Gastroesophageal sphincter (tissue), 4 donors: ENCODE data around the gene STK11IP. TPM values are rescaled to one million over a fixed set of nuclear protein-coding genes. Genes with fewer than 3 reads are reported as not detected.
A peak's percentile ranks its signal among the peaks of the same experiment; 100 is the strongest.

ENCODE experiments used
- ATAC-seq: fragments of 150-250 bp; one replicate; pipeline ENCODE4 v1.9.1; 2016; ENCODE audit warnings: mild to moderate bottlenecking, moderate library complexity
- H3K27ac ChIP-seq, 4 donors: fragments of 200-600 bp; sonication (generic) in 3 of 4; 1 replicate in 3 of 4; 2 replicates in 1 of 4; pipeline ENCODE4 v1.5.1; 2016 to 2019
- H3K27me3 ChIP-seq: fragments of 200-600 bp; sonication (generic); one replicate; pipeline ENCODE4 v1.5.1; 2019
- H3K36me3 ChIP-seq, 2 donors: fragments of 200-600 bp; sonication (generic); one replicate each; pipeline ENCODE4 v1.5.1; 2019; ENCODE audit warnings: control low read depth in 1 of 2
- H3K4me1 ChIP-seq, 3 donors: fragments of 200-600 bp; sonication (generic); 1 replicate in 2 of 3; 2 replicates in 1 of 3; pipeline ENCODE4 v1.5.1; 2016 to 2019; ENCODE audit warnings: control low read depth in 2 of 3
- H3K4me3 ChIP-seq, 2 donors: fragments of 200-600 bp; sonication (generic); one replicate each; pipeline ENCODE4 v1.5.1; 2019; ENCODE audit warnings: mild to moderate bottlenecking in 1 of 2, moderate library complexity in 1 of 2
- H3K9me3 ChIP-seq, 3 donors: fragments of 200-600 bp; sonication (generic); one replicate each; pipeline ENCODE4 v1.5.1; 2017 to 2019; ENCODE audit warnings: control low read depth in 2 of 3
- CTCF ChIP-seq, 4 experiments: fragments of 200-600 bp in 2 of 4; fragments of 450-650 bp in 2 of 4; sonication (generic) in 1 of 4; IDR thresholded peaks; one replicate each; pipeline ENCODE4 v1.5.1; 2017 to 2019; ENCODE audit warnings: antibody characterized with exemption in 4 of 4, mild to moderate bottlenecking in 2 of 4, moderate library complexity in 2 of 4
- EP300 ChIP-seq: sonication (generic); formaldehyde crosslinking; IDR thresholded peaks from one replicate; pipeline ENCODE4 v1.6.1; 2017; ENCODE audit warnings: antibody characterized with exemption, mild to moderate bottlenecking
- POLR2A ChIP-seq, 2 donors: fragments of 450-650 bp; IDR thresholded peaks; one replicate each; pipeline ENCODE4 v1.6.1; 2017; ENCODE audit warnings: antibody characterized with exemption in 2 of 2, mild to moderate bottlenecking in 2 of 2, moderate library complexity in 1 of 2
- POLR2AphosphoS5 ChIP-seq: sonication (generic); formaldehyde crosslinking; IDR thresholded peaks from one replicate; pipeline ENCODE4 v1.6.1; 2017; ENCODE audit warnings: antibody characterized with exemption
- WGBS, 2 donors: methylation state at CpG; one replicate each; pipeline ENCODE4 v1.1.5; 2018; ENCODE audit warnings: low coverage in 1 of 2; 5-methylcytosine and 5-hydroxymethylcytosine counted together
- total RNA-seq, 4 donors: library from RNA; depleted of rRNA; stranded (reverse); fragments of >200 nt; gene quantifications; one replicate each; pipeline ENCODE4 v1.1.0, GENCODE V29; 2016

STK11IP gene
- total RNA-seq, 4 donors from 2014 or later = 7.0 to 19.2 (median 14.7) TPM

GRCh38 chr2:219591091-219591490 is 6.6 kb upstream of the STK11IP start:
- no peak overlapping the region for H3K27ac ChIP-seq
- H3K4me1 ChIP-seq = no peaks in the 10 kb centered on the region
- ATAC-seq = no peak
- no peak overlapping the region for H3K4me3 ChIP-seq
- H3K36me3 ChIP-seq = no peaks in the 10 kb centered on the region
- no peaks in the 10 kb centered on the region for H3K9me3 ChIP-seq
- no peak for TF ChIP-seq CTCF (IDR thresholded peaks at IDR 0.05)
- H3K27me3 ChIP-seq = peaks cover under 1% of the 10 kb centered on the region
- WGBS, 2 donors = 59 to 67% methylated on average over 3 of the region's 4 CpGs

GRCh38 chr2:219592736-219593135 is 4.9 kb upstream of the STK11IP start:
- H3K27me3 ChIP-seq = no peaks in the 10 kb centered on the region
- no peaks in the 10 kb centered on the region for H3K9me3 ChIP-seq
- H3K27ac ChIP-seq = no peak overlapping the region
- peaks cover 0 to 10% (median 9%) of the 10 kb centered on the region in 3 donors for H3K4me1 ChIP-seq
- H3K4me3 ChIP-seq = no peak overlapping the region
- TF ChIP-seq POLR2A (IDR thresholded peaks at IDR 0.05) (no peak), POLR2AphosphoS5 (no peak), EP300 (no peak)
- no peaks in the 10 kb centered on the region for H3K36me3 ChIP-seq
- 49 to 61% methylated on average over 5 to 6 of the region's 6 CpGs for WGBS, 2 donors
- ATAC-seq = no peak

- 90 to 100% methylated on average over 1 to 2 of the region's 2 CpGs for WGBS, 2 donors
- Histone ChIP-seq H3K4me1 (peaks cover 0 to 10% (median 9%) of the 10 kb centered on the region in 3 donors), H3K4me3 (no peak overlapping the region), H3K27ac (no peak overlapping the region), H3K36me3 (no peaks in the 10 kb centered on the region), H3K27me3 (no peaks in the 10 kb centered on the region), H3K9me3 (no peaks in the 10 kb centered on the region)
- ATAC-seq = no peak
- TF ChIP-seq POLR2AphosphoS5 = no peak
- TF ChIP-seq CTCF (IDR thresholded peaks at IDR 0.05) = no peak
- no peak for TF ChIP-seq POLR2A (IDR thresholded peaks at IDR 0.05)
- no peak for TF ChIP-seq EP300
These were observed 4.5 kb upstream of the STK11IP start for GRCh38 chr2:219593154-219593553.

- 10 to 15% methylated on average over 2 to 3 of the region's 3 CpGs for WGBS, 2 donors
- H3K9me3 ChIP-seq = no peaks in the 10 kb centered on the region
- ATAC-seq = no peak
- no peak overlapping the region for H3K27ac ChIP-seq
- peaks cover 0 to 20% (median 13%) of the 10 kb centered on the region in 3 donors for H3K4me1 ChIP-seq
- TF ChIP-seq EP300 (no peak), CTCF (IDR thresholded peaks at IDR 0.05) (no peak), POLR2A (IDR thresholded peaks at IDR 0.05) (no peak), POLR2AphosphoS5 (no peak)
- no peak overlapping the region for H3K4me3 ChIP-seq
- no peaks in the 10 kb centered on the region for H3K27me3 ChIP-seq
- no peaks in the 10 kb centered on the region for H3K36me3 ChIP-seq
These were observed 2.4 kb upstream of the STK11IP start for GRCh38 chr2:219595256-219595655.

- Histone ChIP-seq H3K4me1 (peaks cover 0 to 20% (median 13%) of the 10 kb centered on the region in 3 donors), H3K27ac (peak overlapping the region; percentile 88 to 93 (median 90)), H3K4me3 (peak overlapping the region; percentile 70 to 72), H3K36me3 (peaks cover 0 to 14% of the 10 kb centered on the region in 2 donors), H3K27me3 (no peaks in the 10 kb centered on the region), H3K9me3 (no peaks in the 10 kb centered on the region)
- 8 to 11% methylated on average over 15 to 18 of the region's 19 CpGs for WGBS, 2 donors
- no peak for ATAC-seq
- TF ChIP-seq POLR2A (IDR thresholded peaks at IDR 0.05) (no peak), POLR2AphosphoS5 (no peak), CTCF (IDR thresholded peaks at IDR 0.05) (no peak), EP300 (no peak)
These were observed 604 bp upstream of the STK11IP start for GRCh38 chr2:219596954-219597551.
